Activated T-cell treated with anti-CD3 and anti-CD28 coated beads for 4 hours (primary cell): ENCODE measurements around the gene TNNT2.

ENCODE experiments used
- DNase-seq: peaks from one replicate; pipeline ENCODE4 v3.0.0-alpha.2; 2020

TNNT2 gene

GRCh38 chr1:201309416-201309815 is 68.1 kb downstream of the TNNT2 start:
- no peak for DNase-seq
